T-helper 17 cell (primary cell): ENCODE data around the gene MGME1. TPM values are rescaled to one million over a fixed set of nuclear protein-coding genes. Genes with fewer than 3 reads are reported as not detected.
A peak's percentile ranks its signal among the peaks of the same experiment; 100 is the strongest.

Source experiments
- ATAC-seq: fragments of 150-1000 bp; cut with Tn5 transposase; 2 replicates; pipeline ENCODE4 v1.10.0; 2021; ENCODE audit warnings: mild to moderate bottlenecking, moderate library complexity
- DNase-seq, 3 donors: peaks; one replicate each; pipeline versions ENCODE4 v3.0.0 to v3.0.0-alpha.2; 2020 to 2021
- H3K9me3 ChIP-seq: one replicate; pipeline ENCODE4 v1.7.0; 2013; ENCODE audit warnings: low read length, mild to moderate bottlenecking; ENCODE audit not compliant: control insufficient read depth, poor library complexity, severe bottlenecking
- H3K27ac Mint-ChIP-seq: one replicate; pipeline ENCODE4 v1.8.0; 2022; ENCODE audit warnings: mild to moderate bottlenecking, moderate library complexity, mixed read lengths
- H3K27me3 Mint-ChIP-seq: one replicate; pipeline ENCODE4 v1.8.0; 2022; ENCODE audit warnings: mixed read lengths
- H3K36me3 Mint-ChIP-seq: one replicate; pipeline ENCODE4 v1.8.0; 2022; ENCODE audit warnings: low read depth, mixed read lengths
- H3K4me1 Mint-ChIP-seq: one replicate; pipeline ENCODE4 v1.8.0; 2022; ENCODE audit warnings: mild to moderate bottlenecking, mixed read lengths
- H3K4me3 Mint-ChIP-seq: one replicate; pipeline ENCODE4 v1.8.0; 2022; ENCODE audit warnings: mild to moderate bottlenecking, moderate library complexity, mixed read lengths
- total RNA-seq, 4 donors: library from RNA in 2 of 4; stranded (reverse) in 2 of 4; gene quantifications; one replicate each; pipeline ENCODE4 v1.2.3 and lab custom pipeline; 2022 to 2026

Gene MGME1
- total RNA-seq, 2 donors from 2014 or later, result 10.6 to 10.9 TPM

GRCh38 chr20:17946572-17947473 is 22.0 kb upstream of the MGME1 start:
- no peak for ATAC-seq
- Mint-ChIP-seq H3K36me3 (peaks cover 12% of the 10 kb centered on the region), H3K27ac (no peak overlapping the region)

GRCh38 chr20:17947474-17947815 is 21.4 kb upstream of the MGME1 start:
- no peaks in the 10 kb centered on the region for H3K9me3 ChIP-seq
- peaks cover 11% of the 10 kb centered on the region for H3K36me3 Mint-ChIP-seq
- H3K4me3 Mint-ChIP-seq, result no peak overlapping the region
- H3K27ac Mint-ChIP-seq, result no peak overlapping the region
- no peak for ATAC-seq
- no peak for DNase-seq
- no peaks in the 10 kb centered on the region for H3K27me3 Mint-ChIP-seq
- peaks cover 3% of the 10 kb centered on the region for H3K4me1 Mint-ChIP-seq

More at GRCh38 chr20:17946572-17947473, 22.0 kb upstream of the MGME1 start:
- Mint-ChIP-seq H3K4me1 (peaks cover 3% of the 10 kb centered on the region), H3K4me3 (no peak overlapping the region), H3K27me3 (no peaks in the 10 kb centered on the region)
- no peak for DNase-seq
- no peaks in the 10 kb centered on the region for H3K9me3 ChIP-seq

- Mint-ChIP-seq H3K27ac (no peak overlapping the region), H3K36me3 (peaks cover 14% of the 10 kb centered on the region), H3K4me3 (no peak overlapping the region), H3K27me3 (no peaks in the 10 kb centered on the region), H3K4me1 (peaks cover 3% of the 10 kb centered on the region)
- ATAC-seq (no peak), DNase-seq (no peak)
- no peaks in the 10 kb centered on the region for H3K9me3 ChIP-seq
Observed at GRCh38 chr20:17948442-17948841, 20.4 kb upstream of the MGME1 start.

GRCh38 chr20:17949899-17950298 is 18.9 kb upstream of the MGME1 start:
- no peak overlapping the region for H3K27ac Mint-ChIP-seq
- H3K27me3 Mint-ChIP-seq, result no peaks in the 10 kb centered on the region
- peaks cover 9% of the 10 kb centered on the region for H3K36me3 Mint-ChIP-seq
- no peak overlapping the region for H3K4me3 Mint-ChIP-seq
- DNase-seq (no peak), ATAC-seq (no peak)
- no peaks in the 10 kb centered on the region for H3K9me3 ChIP-seq
- H3K4me1 Mint-ChIP-seq, result peaks cover 6% of the 10 kb centered on the region

GRCh38 chr20:17950670-17951069 is 18.1 kb upstream of the MGME1 start:
- H3K27ac Mint-ChIP-seq, result no peak overlapping the region
- H3K36me3 Mint-ChIP-seq, result peaks cover 7% of the 10 kb centered on the region
- no peak overlapping the region for H3K4me3 Mint-ChIP-seq
- DNase-seq, result no peak
- ATAC-seq, result no peak
- no peaks in the 10 kb centered on the region for H3K27me3 Mint-ChIP-seq
- H3K9me3 ChIP-seq, result no peaks in the 10 kb centered on the region
- peaks cover 13% of the 10 kb centered on the region for H3K4me1 Mint-ChIP-seq

- no peak for ATAC-seq
- H3K4me3 Mint-ChIP-seq, result no peak overlapping the region
- H3K27ac Mint-ChIP-seq, result no peak overlapping the region
- no peaks in the 10 kb centered on the region for H3K9me3 ChIP-seq
- DNase-seq, result no peak
- no peaks in the 10 kb centered on the region for H3K27me3 Mint-ChIP-seq
- H3K36me3 Mint-ChIP-seq, result peaks cover 6% of the 10 kb centered on the region
- H3K4me1 Mint-ChIP-seq, result peaks cover 13% of the 10 kb centered on the region
Observed at GRCh38 chr20:17951323-17951722, 17.5 kb upstream of the MGME1 start.

GRCh38 chr20:17952692-17953684 is 15.8 kb upstream of the MGME1 start:
- Mint-ChIP-seq H3K27ac (peak overlapping the region; percentile 65), H3K36me3 (peaks cover 5% of the 10 kb centered on the region), H3K4me1 (peaks cover 19% of the 10 kb centered on the region), H3K27me3 (no peaks in the 10 kb centered on the region), H3K4me3 (no peak overlapping the region)
- DNase-seq, result no peak
- H3K9me3 ChIP-seq, result no peaks in the 10 kb centered on the region
- no peak for ATAC-seq

- Mint-ChIP-seq H3K4me3 (no peak overlapping the region), H3K4me1 (peaks cover 24% of the 10 kb centered on the region), H3K36me3 (peaks cover 3% of the 10 kb centered on the region), H3K27ac (peak overlapping the region; percentile 65), H3K27me3 (no peaks in the 10 kb centered on the region)
- ATAC-seq (no peak), DNase-seq (no peak)
- no peaks in the 10 kb centered on the region for H3K9me3 ChIP-seq
Observed at GRCh38 chr20:17953935-17954334, 14.9 kb upstream of the MGME1 start.

- Mint-ChIP-seq H3K27me3 (no peaks in the 10 kb centered on the region), H3K4me3 (no peak overlapping the region), H3K27ac (peak overlapping the region; percentile 80), H3K4me1 (peaks cover 33% of the 10 kb centered on the region), H3K36me3 (peaks cover 3% of the 10 kb centered on the region)
- DNase-seq, result no peak
- H3K9me3 ChIP-seq, result no peaks in the 10 kb centered on the region
- ATAC-seq, result no peak
Observed at GRCh38 chr20:17955302-17955701, 13.5 kb upstream of the MGME1 start.

- H3K9me3 ChIP-seq, result no peaks in the 10 kb centered on the region
- Mint-ChIP-seq H3K4me1 (peaks cover 36% of the 10 kb centered on the region), H3K27me3 (no peaks in the 10 kb centered on the region), H3K4me3 (no peak overlapping the region), H3K27ac (peak overlapping the region; percentile 80), H3K36me3 (peaks cover 3% of the 10 kb centered on the region)
- DNase-seq (no peak), ATAC-seq (no peak)
Observed at GRCh38 chr20:17956099-17956685, 12.6 kb upstream of the MGME1 start.

- Mint-ChIP-seq H3K4me1 (peaks cover 49% of the 10 kb centered on the region), H3K27ac (peak overlapping the region; percentile 97), H3K36me3 (peaks cover 3% of the 10 kb centered on the region), H3K4me3 (peak overlapping the region; percentile 9), H3K27me3 (no peaks in the 10 kb centered on the region)
- DNase-seq, result no peak
- no peaks in the 10 kb centered on the region for H3K9me3 ChIP-seq
- ATAC-seq, result no peak
Observed at GRCh38 chr20:17957505-17958363, 11.1 kb upstream of the MGME1 start.
